ENCODE data around the gene BTBD9.

- no peak for TF ChIP-seq POLR2A (IDR thresholded peaks at IDR 0.05)
- TF ChIP-seq, protein P1, sequence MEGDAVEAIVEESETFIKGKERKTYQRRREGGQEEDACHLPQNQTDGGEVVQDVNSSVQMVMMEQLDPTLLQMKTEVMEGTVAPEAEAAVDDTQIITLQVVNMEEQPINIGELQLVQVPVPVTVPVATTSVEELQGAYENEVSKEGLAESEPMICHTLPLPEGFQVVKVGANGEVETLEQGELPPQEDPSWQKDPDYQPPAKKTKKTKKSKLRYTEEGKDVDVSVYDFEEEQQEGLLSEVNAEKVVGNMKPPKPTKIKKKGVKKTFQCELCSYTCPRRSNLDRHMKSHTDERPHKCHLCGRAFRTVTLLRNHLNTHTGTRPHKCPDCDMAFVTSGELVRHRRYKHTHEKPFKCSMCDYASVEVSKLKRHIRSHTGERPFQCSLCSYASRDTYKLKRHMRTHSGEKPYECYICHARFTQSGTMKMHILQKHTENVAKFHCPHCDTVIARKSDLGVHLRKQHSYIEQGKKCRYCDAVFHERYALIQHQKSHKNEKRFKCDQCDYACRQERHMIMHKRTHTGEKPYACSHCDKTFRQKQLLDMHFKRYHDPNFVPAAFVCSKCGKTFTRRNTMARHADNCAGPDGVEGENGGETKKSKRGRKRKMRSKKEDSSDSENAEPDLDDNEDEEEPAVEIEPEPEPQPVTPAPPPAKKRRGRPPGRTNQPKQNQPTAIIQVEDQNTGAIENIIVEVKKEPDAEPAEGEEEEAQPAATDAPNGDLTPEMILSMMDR (IDR thresholded peaks at IDR 0.05), result no peak
Measured at GRCh38 chr6:38234934-38235682, 404.6 kb downstream of the BTBD9 start.
